ENCODE results near the gene CAST.

CAST gene

GRCh38 chr5:96819806-96820205, 157.6 kb downstream of the CAST start:
- no peak for DNase-seq (ENCODE audit: low read depth)

- DNase-seq (ENCODE audit: low read depth), result no peak
Observed at GRCh38 chr5:96821260-96821916, 159.2 kb downstream of the CAST start.

- DNase-seq (ENCODE audit: low read depth), result no peak
Observed at GRCh38 chr5:96822686-96823459, 160.7 kb downstream of the CAST start.

GRCh38 chr5:96823900-96824380, 161.8 kb downstream of the CAST start:
- DNase-seq (ENCODE audit: low read depth), result no peak
